GM12872 (cell line): ENCODE measurements around the gene CCDC12.

Experiments used
- CTCF ChIP-seq: IDR thresholded peaks from 3 replicates; pipeline ENCODE4 v1.5.1; 2011; ENCODE audit warnings: low read depth, mild to moderate bottlenecking, low read length, moderate library complexity; ENCODE audit not compliant: insufficient read depth

The CCDC12 gene

DNA sequence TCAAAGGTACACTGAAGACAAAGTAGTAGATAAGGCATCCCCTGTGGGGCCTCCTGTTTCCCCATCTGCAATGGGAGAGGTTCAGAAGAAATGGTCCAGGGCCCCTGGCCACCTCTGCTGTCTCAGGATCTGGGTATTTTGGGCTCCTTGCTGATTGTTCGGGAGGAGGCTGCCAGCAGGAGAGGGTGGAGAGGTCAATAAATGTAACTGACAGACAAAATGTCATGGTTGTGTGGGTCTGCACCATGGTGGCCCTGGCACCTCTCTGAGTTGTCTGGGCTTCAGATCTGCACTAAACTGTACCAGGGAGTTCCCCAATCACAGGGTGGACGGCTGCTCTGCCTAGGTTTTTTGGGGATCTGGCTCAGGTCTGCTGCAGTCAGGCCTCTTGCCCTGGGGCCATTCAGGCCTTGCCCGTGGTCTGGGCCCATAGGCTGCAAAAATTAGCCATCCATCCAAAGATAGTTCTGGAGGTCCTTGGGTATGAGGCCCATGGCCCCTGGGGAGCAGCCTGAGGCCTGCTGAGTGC is 10.3 kb upstream of the CCDC12 start:
- no peak for TF ChIP-seq CTCF

DNA sequence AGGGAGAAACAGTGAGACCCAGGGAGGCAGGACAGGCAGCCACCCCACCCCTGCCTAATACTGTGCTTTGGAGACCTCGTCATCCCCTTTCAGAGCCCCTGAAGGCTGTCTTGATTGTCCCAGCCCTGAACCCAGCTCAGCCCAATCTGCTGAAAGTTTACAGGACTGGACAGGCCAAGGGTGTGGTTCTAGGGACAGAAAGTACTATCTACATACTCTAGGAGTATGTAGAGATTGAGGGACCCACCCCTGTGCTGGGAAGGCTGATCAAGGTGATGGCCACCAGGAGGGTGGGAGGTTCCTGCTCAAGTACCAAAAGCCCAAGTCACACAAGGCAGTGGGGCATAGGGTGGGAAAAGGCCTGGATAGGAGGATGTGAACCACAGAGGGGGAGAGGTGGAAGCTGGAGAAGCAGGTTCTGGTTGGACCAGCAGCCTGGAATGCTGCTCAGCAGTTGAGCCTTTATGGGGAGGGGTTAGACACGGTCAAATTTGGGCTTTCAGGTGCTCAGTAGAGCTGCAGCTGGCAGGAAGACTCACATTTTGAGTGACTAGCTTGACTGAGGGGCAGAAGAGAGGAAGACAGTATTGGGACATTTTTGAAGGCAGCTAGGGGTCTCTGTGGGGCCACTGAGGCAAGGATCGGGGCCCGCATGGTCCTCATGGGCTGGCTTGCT is 9.6 kb upstream of the CCDC12 start:
- TF ChIP-seq CTCF, result no peak

DNA sequence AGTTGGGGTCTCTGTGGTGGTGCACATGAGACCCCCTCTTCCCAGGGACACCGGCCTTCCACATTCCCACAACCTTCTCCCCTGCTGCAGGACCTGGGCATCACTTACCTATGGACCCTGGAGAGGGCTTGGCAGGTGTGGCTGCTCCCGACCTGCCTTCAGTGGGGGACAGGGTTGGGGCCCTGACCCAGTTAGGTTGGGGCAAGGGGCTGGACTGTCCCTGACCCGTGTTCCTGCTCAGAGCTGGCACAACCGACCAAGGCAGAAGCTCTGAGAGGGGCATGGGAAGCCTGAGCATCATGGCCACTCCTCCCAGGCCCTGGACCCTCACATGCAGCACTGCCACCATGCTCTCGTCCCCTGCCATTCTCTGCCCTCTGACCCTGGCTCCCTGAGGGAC is 9.0 kb upstream of the CCDC12 start:
- no peak for TF ChIP-seq CTCF

DNA sequence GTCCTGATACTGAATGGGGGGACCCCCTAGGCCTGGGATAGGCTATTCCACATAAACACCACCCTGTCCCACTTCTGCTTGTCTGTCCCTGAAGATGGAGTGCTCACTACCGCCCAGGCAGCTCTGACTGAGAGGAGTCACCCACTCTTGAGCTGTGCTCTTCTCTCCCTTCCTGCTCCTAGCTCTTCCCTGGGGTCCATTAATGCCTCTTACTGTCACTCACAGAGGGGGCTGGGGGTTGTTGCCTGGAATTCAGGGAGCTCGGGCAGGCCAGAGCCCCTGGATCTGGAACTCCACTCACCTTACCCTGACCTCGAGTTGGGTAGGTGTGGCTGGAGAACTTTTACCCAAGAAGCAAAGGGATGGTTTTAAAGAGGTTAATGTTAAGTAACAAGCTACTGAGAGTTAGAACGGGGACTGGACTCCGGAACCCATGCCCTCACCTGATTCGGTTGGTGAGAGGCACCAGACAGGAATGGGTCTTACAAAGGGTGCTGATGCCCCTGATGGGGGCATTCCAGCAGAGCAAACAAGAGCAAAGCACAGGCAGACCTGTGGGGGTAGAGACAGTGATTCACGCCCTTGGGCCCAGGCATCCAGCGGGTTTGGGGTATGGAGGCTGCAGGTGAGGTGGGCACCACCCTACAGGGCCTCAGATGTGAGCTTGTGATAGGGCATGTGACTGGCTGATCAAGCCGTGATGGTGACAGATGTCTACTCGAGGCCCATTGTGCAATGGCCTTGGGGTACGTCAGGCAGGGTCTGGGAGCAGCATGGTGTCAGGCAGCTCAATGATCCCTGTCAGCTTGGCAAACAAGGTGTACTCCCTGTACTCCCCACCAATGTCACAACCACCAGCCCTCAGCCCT is 8.3 kb upstream of the CCDC12 start:
- no peak for TF ChIP-seq CTCF

GRCh38 chr3:46982546-46982945 is 6.0 kb upstream of the CCDC12 start:
- TF ChIP-seq CTCF, result no peak

GRCh38 chr3:46981932-46982471 is 5.5 kb upstream of the CCDC12 start:
- TF ChIP-seq CTCF, result no peak

DNA sequence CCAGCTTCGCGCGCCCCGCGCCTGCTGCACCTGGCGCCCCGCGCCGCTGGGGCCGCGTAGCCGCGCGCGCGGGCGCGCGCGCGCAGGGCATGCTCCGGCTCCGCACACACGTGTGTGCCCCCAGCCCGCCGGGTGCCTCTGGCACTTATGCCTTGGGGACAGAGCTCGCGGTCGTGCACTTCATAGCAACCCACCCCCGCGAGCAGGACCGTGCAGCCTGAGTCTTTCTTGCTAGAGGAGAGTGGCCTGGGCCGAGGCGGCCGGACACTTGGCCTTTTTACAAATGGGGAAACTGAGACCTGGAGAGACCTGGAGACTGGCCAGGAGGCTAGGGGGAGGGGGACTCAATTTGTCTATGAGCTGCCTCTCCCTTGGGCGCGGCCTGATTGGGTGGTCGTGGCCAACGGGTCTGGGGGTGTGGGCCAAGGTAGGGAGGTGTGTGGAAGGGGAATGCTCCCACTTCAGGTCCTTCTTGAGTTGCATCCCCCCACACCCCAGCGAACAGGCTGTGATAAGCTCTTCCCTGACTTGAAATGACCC is 3.5 kb upstream of the CCDC12 start:
- TF ChIP-seq CTCF, result no peak
